Esophagus squamous epithelium (tissue), 4 donors: ENCODE results near the gene PUM1.

ENCODE experiments used
- POLR2A ChIP-seq, 4 donors: fragments of 450-650 bp; IDR thresholded peaks; one replicate each; pipeline ENCODE4 v1.6.1; 2017; ENCODE audit warnings: antibody characterized with exemption in 4 of 4, mild to moderate bottlenecking in 4 of 4, moderate library complexity in 3 of 4
- TF ChIP-seq, protein P1 (sequence below), 6 experiments: fragments of 450-650 bp in 4 of 6; fragments of 200-600 bp in 2 of 6; sonication (generic) in 2 of 6; IDR thresholded peaks; one replicate each; pipeline ENCODE4 v1.5.1; 2016 to 2019; ENCODE audit warnings: antibody characterized with exemption in 6 of 6, mild to moderate bottlenecking in 4 of 6, moderate library complexity in 4 of 6

GRCh38 chr1:31042656-31043055, 22.9 kb downstream of the PUM1 start:
- TF ChIP-seq, protein P1, sequence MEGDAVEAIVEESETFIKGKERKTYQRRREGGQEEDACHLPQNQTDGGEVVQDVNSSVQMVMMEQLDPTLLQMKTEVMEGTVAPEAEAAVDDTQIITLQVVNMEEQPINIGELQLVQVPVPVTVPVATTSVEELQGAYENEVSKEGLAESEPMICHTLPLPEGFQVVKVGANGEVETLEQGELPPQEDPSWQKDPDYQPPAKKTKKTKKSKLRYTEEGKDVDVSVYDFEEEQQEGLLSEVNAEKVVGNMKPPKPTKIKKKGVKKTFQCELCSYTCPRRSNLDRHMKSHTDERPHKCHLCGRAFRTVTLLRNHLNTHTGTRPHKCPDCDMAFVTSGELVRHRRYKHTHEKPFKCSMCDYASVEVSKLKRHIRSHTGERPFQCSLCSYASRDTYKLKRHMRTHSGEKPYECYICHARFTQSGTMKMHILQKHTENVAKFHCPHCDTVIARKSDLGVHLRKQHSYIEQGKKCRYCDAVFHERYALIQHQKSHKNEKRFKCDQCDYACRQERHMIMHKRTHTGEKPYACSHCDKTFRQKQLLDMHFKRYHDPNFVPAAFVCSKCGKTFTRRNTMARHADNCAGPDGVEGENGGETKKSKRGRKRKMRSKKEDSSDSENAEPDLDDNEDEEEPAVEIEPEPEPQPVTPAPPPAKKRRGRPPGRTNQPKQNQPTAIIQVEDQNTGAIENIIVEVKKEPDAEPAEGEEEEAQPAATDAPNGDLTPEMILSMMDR (IDR thresholded peaks at IDR 0.05), result no peak
- no peak for TF ChIP-seq POLR2A (IDR thresholded peaks at IDR 0.05)
